ENCODE measurements around the gene B3GALT6. TPM values are rescaled to one million over a fixed set of nuclear protein-coding genes. Genes with fewer than 3 reads are reported as not detected.
"Not testable (repeated sequence)": the region's sequence is repeated elsewhere in the genome, so short reads cannot be mapped to it uniquely, and the experiment has no call there.

Gene B3GALT6
- polyA plus RNA-seq (2014; cell fraction: cytosol; rRNA removed), result 11.0 and 12.7 TPM in 2 replicates
- 5.6 and 12.1 TPM in 2 replicates for polyA plus RNA-seq (2014; cell fraction: nucleus; rRNA removed)

DNA sequence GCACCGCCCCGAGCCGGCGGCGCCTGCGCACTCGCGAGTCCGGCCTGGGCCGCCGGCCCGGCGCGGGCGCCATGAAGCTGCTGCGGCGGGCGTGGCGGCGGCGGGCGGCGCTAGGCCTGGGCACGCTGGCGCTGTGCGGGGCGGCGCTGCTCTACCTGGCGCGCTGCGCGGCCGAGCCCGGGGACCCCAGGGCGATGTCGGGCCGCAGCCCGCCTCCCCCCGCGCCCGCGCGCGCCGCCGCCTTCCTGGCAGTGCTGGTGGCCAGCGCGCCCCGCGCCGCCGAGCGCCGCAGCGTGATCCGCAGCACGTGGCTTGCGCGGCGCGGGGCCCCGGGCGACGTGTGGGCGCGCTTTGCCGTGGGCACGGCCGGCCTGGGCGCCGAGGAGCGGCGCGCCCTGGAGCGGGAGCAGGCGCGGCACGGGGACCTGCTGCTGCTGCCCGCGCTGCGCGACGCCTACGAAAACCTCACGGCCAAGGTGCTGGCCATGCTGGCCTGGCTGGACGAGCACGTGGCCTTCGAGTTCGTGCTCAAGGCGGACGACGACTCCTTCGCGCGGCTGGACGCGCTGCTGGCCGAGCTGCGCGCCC, at the start of gene B3GALT6:
Gene B3GALT6 (plus strand): TSS at position 30 of the 588 bp plus-strand sequence. CDS start 42 bp downstream, at position 72.
- no peak for DNase-seq (ENCODE audit: low spot score)

DNA sequence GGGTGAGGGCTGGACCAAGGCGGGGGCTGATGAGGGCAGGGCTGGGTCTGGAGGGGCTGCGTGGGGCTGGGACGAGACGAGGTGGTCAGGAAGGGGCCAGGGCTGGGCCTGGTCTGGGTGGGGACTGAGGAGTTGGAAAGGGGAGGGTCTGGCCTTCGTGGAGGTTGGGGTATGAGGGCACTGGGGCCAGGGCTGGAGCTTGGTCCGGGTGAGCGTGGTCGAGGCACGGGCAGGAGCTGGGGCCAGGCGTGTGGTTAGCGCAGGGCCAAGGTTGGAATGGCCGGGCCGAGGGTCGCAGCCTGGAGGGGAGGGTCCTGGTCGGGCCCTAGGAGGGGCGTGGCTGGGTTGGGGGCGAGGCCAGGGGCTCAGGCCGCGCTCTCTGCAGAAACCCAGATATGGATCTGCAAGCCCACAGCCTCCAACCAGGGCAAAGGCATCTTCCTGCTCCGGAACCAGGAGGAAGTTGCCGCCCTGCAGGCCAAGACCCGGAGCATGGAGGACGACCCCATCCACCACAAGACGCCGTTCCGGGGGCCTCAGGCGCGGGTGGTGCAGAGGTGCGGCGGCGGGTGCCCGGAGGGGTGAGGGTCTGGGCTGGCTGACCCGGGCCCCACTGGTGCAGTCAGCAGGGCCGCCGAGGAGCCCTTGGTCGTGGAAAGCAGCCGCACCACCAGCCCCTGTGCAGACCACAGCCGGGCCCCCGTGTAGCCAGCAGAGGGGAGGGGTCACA, 49.4 kb upstream of the B3GALT6 start:
- DNase-seq (ENCODE audit: low spot score), result no peak

DNA sequence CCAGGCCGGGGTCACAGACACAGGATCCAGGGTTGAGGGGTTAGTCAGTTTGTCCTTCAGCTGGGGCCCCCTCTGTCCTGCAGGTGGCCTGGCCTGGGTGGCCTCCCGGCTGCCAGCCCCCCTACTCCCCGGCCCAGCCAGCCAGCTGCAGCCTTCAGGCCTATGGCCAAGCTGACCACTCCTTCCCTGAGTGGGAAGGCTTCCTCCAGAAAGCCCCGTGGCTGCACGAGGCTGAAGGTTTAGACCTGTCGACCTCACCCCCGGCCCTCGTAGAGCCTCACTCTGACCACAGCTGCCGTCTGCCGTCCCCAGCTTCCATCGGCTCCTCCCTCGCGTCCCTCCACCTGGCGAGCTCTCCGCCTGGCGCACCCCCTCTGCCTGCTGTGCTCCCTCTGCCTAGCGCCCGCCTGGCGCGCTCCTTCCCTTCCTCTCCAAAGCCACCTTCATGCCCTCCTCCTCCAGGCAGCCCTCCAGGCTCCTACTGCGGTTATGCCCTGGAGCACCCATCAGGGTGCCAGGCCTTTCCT, 48.8 kb upstream of the B3GALT6 start:
- DNase-seq (ENCODE audit: low spot score), result no peak

- no peak for DNase-seq (ENCODE audit: low spot score)
These were observed 47.9 kb upstream of the B3GALT6 start for GRCh38 chr1:1183833-1184775.

GRCh38 chr1:1185101-1185765, 46.8 kb upstream of the B3GALT6 start:
- no peak for DNase-seq (ENCODE audit: low spot score)

- DNase-seq (ENCODE audit: low spot score), result no peak
These were observed 44.1 kb upstream of the B3GALT6 start for GRCh38 chr1:1187938-1188337.

- no peak for DNase-seq (ENCODE audit: low spot score)
These were observed 42.9 kb upstream of the B3GALT6 start for GRCh38 chr1:1189111-1189510.

- no peak for DNase-seq (ENCODE audit: low spot score)
These were observed 40.3 kb upstream of the B3GALT6 start for GRCh38 chr1:1191734-1192133.

DNA sequence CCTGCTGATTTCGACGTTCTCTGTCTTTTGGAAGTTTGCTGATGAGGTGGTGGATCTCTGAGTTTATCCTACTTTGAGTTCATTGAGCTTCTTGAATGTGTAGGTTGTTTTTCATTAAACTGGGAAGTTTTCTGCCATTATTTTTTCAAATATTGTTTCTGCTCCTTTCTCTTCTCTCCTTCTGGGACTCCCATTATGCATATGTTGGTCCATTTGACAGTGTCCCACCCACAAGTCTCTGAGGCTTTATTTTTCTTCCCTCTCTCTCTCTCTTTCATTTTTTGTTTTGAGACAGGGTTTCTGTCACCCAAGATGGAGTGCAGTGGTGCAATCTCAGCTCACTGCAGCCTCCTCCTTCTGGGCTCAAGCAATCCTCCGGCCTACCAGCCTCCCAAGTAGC, 37.3 kb upstream of the B3GALT6 start:
- no peak for DNase-seq (ENCODE audit: low spot score)

GRCh38 chr1:1195726-1196125, 36.3 kb upstream of the B3GALT6 start:
- not testable (repeated sequence) for DNase-seq (ENCODE audit: low spot score)

- no peak for DNase-seq (ENCODE audit: low spot score)
These were observed 35.4 kb upstream of the B3GALT6 start for GRCh38 chr1:1196431-1197187.

GRCh38 chr1:1197188-1197500, 34.9 kb upstream of the B3GALT6 start:
- DNase-seq (ENCODE audit: low spot score), result no peak

- DNase-seq (ENCODE audit: low spot score), result no peak
These were observed 34.2 kb upstream of the B3GALT6 start for GRCh38 chr1:1197551-1198422.

DNA sequence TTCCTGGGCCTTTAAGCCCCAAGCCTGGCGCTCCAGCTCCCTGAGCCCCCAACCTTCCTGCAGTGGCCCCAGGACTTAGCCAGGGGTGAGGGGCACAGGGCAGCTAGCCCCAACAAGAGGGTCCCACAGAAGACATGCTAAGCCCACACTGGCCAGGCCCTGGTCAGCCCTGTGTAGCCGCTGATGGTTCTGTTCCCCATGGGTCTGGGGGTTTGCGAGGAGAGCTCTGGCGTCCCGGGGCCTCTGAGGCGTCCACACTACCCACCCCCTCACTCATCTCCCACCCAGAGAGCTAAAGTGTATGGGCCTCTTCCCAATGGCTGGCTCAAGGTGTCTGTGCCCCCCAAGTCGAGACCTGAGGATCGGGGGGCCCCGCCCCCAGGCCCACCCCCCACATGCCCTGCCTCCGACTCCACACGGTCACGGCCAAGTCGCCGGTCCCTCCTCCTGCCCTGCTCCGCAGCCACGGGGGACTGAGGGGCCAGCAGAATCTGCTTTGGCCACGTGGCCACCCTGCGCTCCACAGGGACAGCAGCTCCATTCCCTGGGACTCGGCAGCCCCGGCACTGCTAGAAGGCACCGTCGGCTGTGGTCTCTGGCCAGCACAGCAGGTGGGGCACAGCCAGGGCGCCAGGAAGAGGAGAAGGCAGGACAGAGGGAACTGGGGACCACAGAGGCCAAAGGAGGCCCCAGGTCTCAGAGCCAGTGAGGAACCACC, 33.5 kb upstream of the B3GALT6 start:
- DNase-seq (ENCODE audit: low spot score), result no peak

DNA sequence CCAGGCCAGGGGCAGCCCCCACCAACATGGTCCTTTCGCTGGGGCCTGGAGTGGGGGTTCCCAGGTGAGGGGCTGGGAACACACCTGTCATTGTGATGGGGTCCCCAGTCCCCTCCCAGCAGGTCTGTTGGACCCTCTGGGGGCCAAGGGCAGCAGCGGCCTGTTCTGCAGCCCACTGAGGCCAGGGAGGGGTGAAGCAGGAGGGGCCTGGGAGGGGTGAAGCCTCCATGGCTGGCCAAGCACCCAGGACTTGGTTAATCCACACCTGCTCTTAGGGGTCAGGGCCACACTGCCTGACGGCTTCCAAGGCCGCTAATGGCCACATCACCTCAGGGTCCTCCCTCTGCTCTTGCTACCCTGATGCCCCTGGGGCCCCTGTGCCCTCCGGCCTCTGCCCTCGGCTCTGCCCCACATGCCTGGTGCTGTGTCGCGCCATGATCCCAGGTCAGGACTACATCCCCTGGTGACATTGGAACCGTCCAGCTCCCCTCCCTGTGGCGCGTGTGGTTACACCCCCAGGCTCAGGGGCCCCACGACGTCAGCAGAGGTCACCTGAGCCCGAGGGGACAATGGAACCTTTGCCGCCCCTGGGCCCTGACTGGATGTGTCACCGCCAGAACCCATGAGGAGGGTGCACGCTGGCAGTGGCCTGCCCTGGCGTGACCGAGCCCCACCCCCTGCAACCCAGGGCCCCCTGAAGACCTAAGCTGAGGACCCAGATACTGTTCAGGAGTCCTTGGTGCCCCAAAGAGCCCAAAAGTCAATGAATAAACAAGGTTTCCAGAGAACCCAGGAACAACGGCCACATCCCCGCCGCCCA, 32.7 kb upstream of the B3GALT6 start:
- no peak for DNase-seq (ENCODE audit: low spot score)

- no peak for DNase-seq (ENCODE audit: low spot score)
These were observed 31.8 kb upstream of the B3GALT6 start for GRCh38 chr1:1199961-1200875.
